Neural cell (in vitro differentiated cells): ENCODE results near the gene FAU. TPM values are rescaled to one million over a fixed set of nuclear protein-coding genes. Genes with fewer than 3 reads are reported as not detected.

Experiments used
- H2AFZ ChIP-seq: fragments of 200-600, 300-800 bp; sonication (generic), shearing (Covaris generic); 2 replicates; pipeline ENCODE4 v1.6.0; 2014; ENCODE audit warnings: low read depth, mild to moderate bottlenecking, antibody characterized with exemption, low read length, moderate library complexity
- H3F3A ChIP-seq: fragments of 200-600 bp; shearing (Covaris generic); 2 replicates; pipeline ENCODE4 v1.6.1; 2016; ENCODE audit warnings: mild to moderate bottlenecking, moderate library complexity, mixed read lengths, antibody characterized with exemption, low read length; ENCODE audit not compliant: insufficient read depth, poor library complexity, severe bottlenecking
- H3K27ac ChIP-seq: fragments of 200-600, 300-800 bp; sonication (generic), shearing (Covaris generic); 2 replicates; pipeline ENCODE4 v1.5.1; 2014; ENCODE audit warnings: mild to moderate bottlenecking, low read length, moderate library complexity
- H3K27me3 ChIP-seq: fragments of 300-800, 200-600 bp; sonication (generic), shearing (Covaris generic); 2 replicates; pipeline ENCODE4 v1.6.0; 2014; ENCODE audit warnings: mild to moderate bottlenecking, low read depth, low read length, moderate library complexity; ENCODE audit not compliant: insufficient read depth
- H3K36me3 ChIP-seq: fragments of 300-800, 200-600 bp; sonication (generic), shearing (Covaris generic); 2 replicates; pipeline ENCODE4 v1.5.1; 2014; ENCODE audit warnings: mild to moderate bottlenecking, antibody characterized with exemption, low read length, moderate library complexity; ENCODE audit not compliant: insufficient read depth
- H3K4me2 ChIP-seq: fragments of 300-800, 200-600 bp; sonication (generic), shearing (Covaris generic); 2 replicates; pipeline ENCODE4 v1.6.0; 2014; ENCODE audit warnings: mild to moderate bottlenecking, low read length
- H3K4me3 ChIP-seq: fragments of 300-800, 200-600 bp; sonication (generic), shearing (Covaris generic); 2 replicates; pipeline ENCODE4 v1.5.1; 2014; ENCODE audit warnings: mild to moderate bottlenecking, low read length, moderate library complexity
- H3K79me2 ChIP-seq: fragments of 200-600 bp; shearing (Covaris generic); replicated peaks from 2 replicates; pipeline ENCODE4 v1.6.0; 2014; ENCODE audit warnings: mild to moderate bottlenecking, low read length, moderate library complexity; ENCODE audit not compliant: insufficient read depth
- H3K9ac ChIP-seq: fragments of 300-800, 200-600 bp; sonication (generic), shearing (Covaris generic); 2 replicates; pipeline ENCODE4 v1.6.1; 2016; ENCODE audit warnings: mild to moderate bottlenecking, low read length, mixed read lengths
- H3K9me2 ChIP-seq: fragments of 200-600 bp; shearing (Covaris generic); 2 replicates; pipeline ENCODE4 v1.6.1; 2016; ENCODE audit warnings: mild to moderate bottlenecking, low read length, mixed read lengths; ENCODE audit not compliant: insufficient read depth
- H3K9me3 ChIP-seq: fragments of 200-600, 300-800 bp; sonication (generic), shearing (Covaris generic); 2 replicates; pipeline ENCODE4 v1.6.1; 2016; ENCODE audit warnings: mild to moderate bottlenecking, mixed run types, low read length, moderate library complexity, mixed read lengths
- H4K20me1 ChIP-seq: fragments of 200-600 bp; shearing (Covaris generic); 2 replicates; pipeline ENCODE4 v1.6.1; 2016; ENCODE audit warnings: mild to moderate bottlenecking, mixed run types; ENCODE audit not compliant: insufficient read depth
- EP300 ChIP-seq: fragments of 450-650 bp; conservative IDR thresholded peaks from 2 replicates; pipeline ENCODE4 v1.6.1; 2014; ENCODE audit warnings: antibody characterized with exemption, mild to moderate bottlenecking, moderate library complexity; ENCODE audit not compliant: poor library complexity, severe bottlenecking
- EZH2 ChIP-seq: fragments of 200-600, 300-800 bp; shearing (Covaris generic), sonication (generic); IDR thresholded peaks from 2 replicates; pipeline ENCODE4 v1.6.1; 2014; ENCODE audit warnings: antibody characterized with exemption, low read length, borderline replicate concordance, mild to moderate bottlenecking; ENCODE audit not compliant: insufficient read depth, poor library complexity, severe bottlenecking
- MXI1 ChIP-seq: fragments of 450-650 bp; conservative IDR thresholded peaks from 2 replicates; pipeline ENCODE4 v1.6.1; 2014; ENCODE audit warnings: antibody characterized with exemption, mild to moderate bottlenecking; ENCODE audit not compliant: poor library complexity, severe bottlenecking
- POLR2AphosphoS5 ChIP-seq: IDR thresholded peaks from 2 replicates; pipeline ENCODE4 v1.6.1; 2012
- RAD21 ChIP-seq: fragments of 450-650 bp; conservative IDR thresholded peaks from 2 replicates; pipeline ENCODE4 v1.6.1; 2014; ENCODE audit warnings: antibody characterized with exemption, mild to moderate bottlenecking, moderate library complexity
- SMC3 ChIP-seq: fragments of 450-650 bp; conservative IDR thresholded peaks from 2 replicates; pipeline ENCODE4 v1.6.1; 2014; ENCODE audit warnings: antibody characterized with exemption, mild to moderate bottlenecking, moderate library complexity; ENCODE audit not compliant: poor library complexity
- TAF1 ChIP-seq: IDR thresholded peaks from 2 replicates; pipeline ENCODE4 v1.6.1; 2012; ENCODE audit warnings: low read depth
- polyA plus RNA-seq: library from polyadenylated mRNA; depleted of rRNA; stranded (reverse); fragments of >200 nt; gene quantifications from 2 replicates; pipeline ENCODE4 v1.2.3, GENCODE V29; 2014
- TF ChIP-seq, protein P1 (sequence below): fragments of 450-650 bp; IDR thresholded peaks from 2 replicates; pipeline ENCODE4 v1.5.1; 2014; ENCODE audit warnings: antibody characterized with exemption, mild to moderate bottlenecking, moderate library complexity; ENCODE audit not compliant: poor library complexity, severe bottlenecking
- TF ChIP-seq, protein P2 (sequence below): IDR thresholded peaks from 2 replicates; pipeline ENCODE4 v1.6.1; 2012; ENCODE audit warnings: borderline replicate concordance

The FAU gene
- polyA plus RNA-seq, 1 donor from 2014 or later: 420 TPM

DNA sequence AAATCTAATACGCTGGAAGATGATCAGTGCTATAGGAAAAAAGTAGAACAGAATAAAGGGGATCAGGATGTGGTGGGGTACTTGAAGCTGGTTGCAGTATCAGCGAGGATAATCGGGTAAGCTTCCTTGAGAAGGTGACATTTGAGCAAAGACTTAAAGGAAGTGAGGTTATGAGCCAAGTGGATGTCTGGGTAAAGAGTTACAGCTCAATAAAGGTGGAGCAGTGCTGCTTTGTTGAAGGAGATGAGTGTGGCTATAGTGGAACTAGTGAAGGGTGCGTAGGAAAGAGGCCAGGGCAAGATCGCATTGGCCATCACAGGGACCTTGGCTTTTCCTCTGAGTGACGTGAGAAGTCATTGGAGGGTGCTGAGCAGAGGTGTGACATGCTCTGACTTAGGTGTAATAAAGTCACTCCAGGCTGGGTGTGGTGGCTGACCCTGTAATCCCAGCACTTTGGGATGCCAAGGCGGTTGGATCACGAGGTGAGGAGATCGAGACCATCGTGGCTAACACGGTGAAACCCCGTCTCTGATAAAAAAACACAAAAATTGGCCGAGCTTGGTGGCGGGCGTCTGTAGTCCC, 14.7 kb upstream of the FAU start:
- H3K27me3 ChIP-seq: peaks cover 4% of the 10 kb centered on the region
- H3K79me2 ChIP-seq: peaks cover 16% of the 10 kb centered on the region
- H3K9me3 ChIP-seq: no peaks in the 10 kb centered on the region
- no peak for TF ChIP-seq TAF1
- TF ChIP-seq, protein P1, sequence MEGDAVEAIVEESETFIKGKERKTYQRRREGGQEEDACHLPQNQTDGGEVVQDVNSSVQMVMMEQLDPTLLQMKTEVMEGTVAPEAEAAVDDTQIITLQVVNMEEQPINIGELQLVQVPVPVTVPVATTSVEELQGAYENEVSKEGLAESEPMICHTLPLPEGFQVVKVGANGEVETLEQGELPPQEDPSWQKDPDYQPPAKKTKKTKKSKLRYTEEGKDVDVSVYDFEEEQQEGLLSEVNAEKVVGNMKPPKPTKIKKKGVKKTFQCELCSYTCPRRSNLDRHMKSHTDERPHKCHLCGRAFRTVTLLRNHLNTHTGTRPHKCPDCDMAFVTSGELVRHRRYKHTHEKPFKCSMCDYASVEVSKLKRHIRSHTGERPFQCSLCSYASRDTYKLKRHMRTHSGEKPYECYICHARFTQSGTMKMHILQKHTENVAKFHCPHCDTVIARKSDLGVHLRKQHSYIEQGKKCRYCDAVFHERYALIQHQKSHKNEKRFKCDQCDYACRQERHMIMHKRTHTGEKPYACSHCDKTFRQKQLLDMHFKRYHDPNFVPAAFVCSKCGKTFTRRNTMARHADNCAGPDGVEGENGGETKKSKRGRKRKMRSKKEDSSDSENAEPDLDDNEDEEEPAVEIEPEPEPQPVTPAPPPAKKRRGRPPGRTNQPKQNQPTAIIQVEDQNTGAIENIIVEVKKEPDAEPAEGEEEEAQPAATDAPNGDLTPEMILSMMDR: no peak
- TF ChIP-seq MXI1: no peak
- TF ChIP-seq, protein P2, sequence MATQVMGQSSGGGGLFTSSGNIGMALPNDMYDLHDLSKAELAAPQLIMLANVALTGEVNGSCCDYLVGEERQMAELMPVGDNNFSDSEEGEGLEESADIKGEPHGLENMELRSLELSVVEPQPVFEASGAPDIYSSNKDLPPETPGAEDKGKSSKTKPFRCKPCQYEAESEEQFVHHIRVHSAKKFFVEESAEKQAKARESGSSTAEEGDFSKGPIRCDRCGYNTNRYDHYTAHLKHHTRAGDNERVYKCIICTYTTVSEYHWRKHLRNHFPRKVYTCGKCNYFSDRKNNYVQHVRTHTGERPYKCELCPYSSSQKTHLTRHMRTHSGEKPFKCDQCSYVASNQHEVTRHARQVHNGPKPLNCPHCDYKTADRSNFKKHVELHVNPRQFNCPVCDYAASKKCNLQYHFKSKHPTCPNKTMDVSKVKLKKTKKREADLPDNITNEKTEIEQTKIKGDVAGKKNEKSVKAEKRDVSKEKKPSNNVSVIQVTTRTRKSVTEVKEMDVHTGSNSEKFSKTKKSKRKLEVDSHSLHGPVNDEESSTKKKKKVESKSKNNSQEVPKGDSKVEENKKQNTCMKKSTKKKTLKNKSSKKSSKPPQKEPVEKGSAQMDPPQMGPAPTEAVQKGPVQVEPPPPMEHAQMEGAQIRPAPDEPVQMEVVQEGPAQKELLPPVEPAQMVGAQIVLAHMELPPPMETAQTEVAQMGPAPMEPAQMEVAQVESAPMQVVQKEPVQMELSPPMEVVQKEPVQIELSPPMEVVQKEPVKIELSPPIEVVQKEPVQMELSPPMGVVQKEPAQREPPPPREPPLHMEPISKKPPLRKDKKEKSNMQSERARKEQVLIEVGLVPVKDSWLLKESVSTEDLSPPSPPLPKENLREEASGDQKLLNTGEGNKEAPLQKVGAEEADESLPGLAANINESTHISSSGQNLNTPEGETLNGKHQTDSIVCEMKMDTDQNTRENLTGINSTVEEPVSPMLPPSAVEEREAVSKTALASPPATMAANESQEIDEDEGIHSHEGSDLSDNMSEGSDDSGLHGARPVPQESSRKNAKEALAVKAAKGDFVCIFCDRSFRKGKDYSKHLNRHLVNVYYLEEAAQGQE: no peak
- TF ChIP-seq SMC3: no peak
- no peaks in the 10 kb centered on the region for H4K20me1 ChIP-seq
- no peaks in the 10 kb centered on the region for H3K9me2 ChIP-seq
- H3F3A ChIP-seq: peaks cover 5% of the 10 kb centered on the region
- no peak overlapping the region for H3K4me2 ChIP-seq
- H3K27ac ChIP-seq: no peak overlapping the region
- no peak overlapping the region for H3K4me3 ChIP-seq
- no peak overlapping the region for H3K9ac ChIP-seq
- H2AFZ ChIP-seq: no peak overlapping the region
- H3K36me3 ChIP-seq: no peaks in the 10 kb centered on the region

DNA sequence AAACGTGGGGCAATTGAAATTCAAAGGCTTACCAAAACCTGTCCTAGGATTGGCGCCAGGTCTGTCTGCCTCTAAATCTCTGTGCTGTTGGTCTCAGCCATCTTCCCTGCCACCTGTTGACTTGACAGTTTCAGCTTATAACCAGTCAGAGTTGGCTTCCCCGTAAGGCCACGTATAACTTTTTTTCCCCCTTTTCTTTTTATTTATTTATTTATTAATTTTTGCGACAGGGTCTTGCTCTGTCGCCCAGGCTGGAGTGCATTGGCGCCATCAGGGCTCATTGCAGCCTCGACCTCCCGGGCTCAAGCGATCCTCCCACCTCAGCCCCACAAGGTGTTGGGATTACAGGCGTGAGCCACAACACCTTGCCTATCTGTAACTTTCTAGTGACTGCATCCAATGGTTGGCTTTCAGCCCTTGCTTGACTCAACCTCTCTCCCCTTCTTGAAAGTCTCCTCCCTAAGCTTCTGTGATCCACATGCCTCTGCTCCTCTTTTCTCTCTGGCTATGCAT, 13.8 kb upstream of the FAU start:
- Histone ChIP-seq H3K27me3 (no peaks in the 10 kb centered on the region), H2AFZ (peak overlapping the region; percentile 87), H3K4me3 (peak overlapping the region; percentile 100)

More for the DNA sequence above, 13.8 kb upstream of the FAU start:
- H3K9ac ChIP-seq: peak overlapping the region; percentile 97
- peak overlapping the region; percentile 92 for H3K4me2 ChIP-seq
- peak overlapping the region; percentile 98 for H3K27ac ChIP-seq
- H3K79me2 ChIP-seq: peaks cover 16% of the 10 kb centered on the region
- no peaks in the 10 kb centered on the region for H3K9me2 ChIP-seq
- H3K36me3 ChIP-seq: no peaks in the 10 kb centered on the region
- no peaks in the 10 kb centered on the region for H4K20me1 ChIP-seq
- TF ChIP-seq POLR2AphosphoS5 (no peak), EZH2 (no peak), MXI1 (no peak), TAF1 (no peak), EP300 (no peak), SMC3 (no peak), RAD21 (no peak)
- TF ChIP-seq, protein P1: no peak
- TF ChIP-seq, protein P2: no peak
- H3F3A ChIP-seq: peaks cover 5% of the 10 kb centered on the region
- H3K9me3 ChIP-seq: no peaks in the 10 kb centered on the region
